Mesenchymal stem cell (in vitro differentiated cells and primary cell): Measurements from ENCODE around the gene DHRS13.
"Not testable (repeated sequence)": the region's sequence is repeated elsewhere in the genome, so short reads cannot be mapped to it uniquely, and the experiment has no call there.

Source experiments
- DNase-seq: peaks from one replicate; pipeline ENCODE4 v3.0.0-alpha.2; 2013
- H2AFZ ChIP-seq: one replicate; pipeline ENCODE4 v1.6.1; 2013; ENCODE audit warnings: low read depth, mild to moderate bottlenecking, control low read depth, inconsistent platforms, low read length, moderate library complexity
- H2AK5ac ChIP-seq: 2 replicates; pipeline ENCODE4 v1.6.1; 2013; ENCODE audit warnings: low read length, moderate library complexity, mild to moderate bottlenecking, inconsistent platforms; ENCODE audit not compliant: severe bottlenecking
- H2BK120ac ChIP-seq: one replicate; pipeline ENCODE4 v1.6.1; 2013; ENCODE audit warnings: low read depth, mild to moderate bottlenecking, inconsistent platforms, low read length, moderate library complexity
- H2BK12ac ChIP-seq, 2 experiments: one replicate each; pipeline ENCODE4 v1.6.1; 2013; ENCODE audit warnings: inconsistent platforms in 2 of 2, low read length in 2 of 2, mild to moderate bottlenecking in 2 of 2, moderate library complexity in 2 of 2, control low read depth in 1 of 2
- H2BK15ac ChIP-seq: one replicate; pipeline ENCODE4 v1.6.1; 2013; ENCODE audit warnings: mild to moderate bottlenecking, low read depth, inconsistent platforms; ENCODE audit not compliant: poor library complexity, severe bottlenecking
- H2BK5ac ChIP-seq: 2 replicates; pipeline ENCODE4 v1.6.1; 2013; ENCODE audit warnings: low read depth, mild to moderate bottlenecking, low read length, control low read depth, inconsistent platforms; ENCODE audit not compliant: poor library complexity, severe bottlenecking
- H3K14ac ChIP-seq, 2 experiments: one replicate each; pipeline ENCODE4 v1.6.1; 2013; ENCODE audit warnings: inconsistent platforms in 2 of 2, low read length in 2 of 2, control low read depth in 1 of 2, mild to moderate bottlenecking in 1 of 2, moderate library complexity in 1 of 2
- H3K18ac ChIP-seq, 2 experiments: one replicate each; pipeline ENCODE4 v1.6.1; 2013; ENCODE audit warnings: inconsistent platforms in 2 of 2, low read length in 2 of 2, control low read depth in 1 of 2, low read depth in 1 of 2, mild to moderate bottlenecking in 1 of 2
- H3K23ac ChIP-seq, 2 experiments: one replicate each; pipeline ENCODE4 v1.6.1; 2013; ENCODE audit warnings: inconsistent platforms in 2 of 2, low read length in 2 of 2, mild to moderate bottlenecking in 2 of 2, moderate library complexity in 2 of 2, control low read depth in 1 of 2
- H3K27ac ChIP-seq: 2 replicates; pipeline ENCODE4 v1.5.1; 2013; ENCODE audit warnings: mild to moderate bottlenecking, moderate library complexity, low read length, control low read depth, inconsistent platforms; ENCODE audit not compliant: poor library complexity, severe bottlenecking
- H3K27me3 ChIP-seq, 2 experiments: 2 replicates each; pipeline versions ENCODE4 v1.6.1 to v1.7.0; 2013; ENCODE audit warnings: low read length in 2 of 2, mild to moderate bottlenecking in 2 of 2, moderate library complexity in 2 of 2, control low read depth in 1 of 2, inconsistent platforms in 1 of 2; ENCODE audit not compliant: control insufficient read depth in 1 of 2, insufficient read depth in 1 of 2
- H3K36me3 ChIP-seq, 2 experiments: 2 replicates each; pipeline versions ENCODE4 v1.6.1 to v1.7.0; 2013; ENCODE audit warnings: low read length in 2 of 2, control low read depth in 1 of 2, inconsistent platforms in 1 of 2, low read depth in 1 of 2, mild to moderate bottlenecking in 1 of 2; ENCODE audit not compliant: insufficient read depth in 2 of 2, control insufficient read depth in 1 of 2
- H3K4ac ChIP-seq, 2 experiments: one replicate each; pipeline ENCODE4 v1.6.1; 2013; ENCODE audit warnings: inconsistent platforms in 2 of 2, low read length in 2 of 2, mild to moderate bottlenecking in 2 of 2, moderate library complexity in 2 of 2, control low read depth in 1 of 2, low read depth in 1 of 2
- H3K4me1 ChIP-seq: 2 replicates; pipeline ENCODE4 v1.6.1; 2013; ENCODE audit warnings: low read depth, low read length, control low read depth; ENCODE audit not compliant: control insufficient read depth, insufficient read depth
- H3K4me2 ChIP-seq: 2 replicates; pipeline ENCODE4 v1.6.1; 2013; ENCODE audit warnings: low read length, mild to moderate bottlenecking, inconsistent platforms; ENCODE audit not compliant: poor library complexity, severe bottlenecking
- H3K4me3 ChIP-seq, 2 experiments: 2 replicates each; pipeline versions ENCODE4 v1.5.1 to v1.7.0; 2013; ENCODE audit warnings: low read length in 2 of 2, mild to moderate bottlenecking in 2 of 2, control low read depth in 1 of 2, low read depth in 1 of 2; ENCODE audit not compliant: insufficient read depth in 1 of 2
- H3K79me1 ChIP-seq: replicated peaks from 2 replicates; pipeline ENCODE4 v1.6.1; 2013; ENCODE audit warnings: mild to moderate bottlenecking, control low read depth, low read length, inconsistent platforms; ENCODE audit not compliant: poor library complexity, severe bottlenecking
- H3K9ac ChIP-seq: 2 replicates; pipeline ENCODE4 v1.7.0; 2013; ENCODE audit warnings: mild to moderate bottlenecking, low read length, moderate library complexity
- H3K9me3 ChIP-seq: 2 replicates; pipeline ENCODE4 v1.7.0; 2013; ENCODE audit warnings: mild to moderate bottlenecking, low read length; ENCODE audit not compliant: control insufficient read depth
- H4K8ac ChIP-seq: one replicate; pipeline ENCODE4 v1.6.1; 2013; ENCODE audit warnings: inconsistent platforms, mild to moderate bottlenecking, low read length, moderate library complexity
- H4K91ac ChIP-seq: one replicate; pipeline ENCODE4 v1.6.1; 2013; ENCODE audit warnings: mild to moderate bottlenecking, low read length, inconsistent platforms
- WGBS: methylation state at CpG from one replicate; pipeline ENCODE4 v1.1.7; 2013; ENCODE audit warnings: mixed read lengths; 5-methylcytosine and 5-hydroxymethylcytosine counted together

Gene DHRS13

DNA sequence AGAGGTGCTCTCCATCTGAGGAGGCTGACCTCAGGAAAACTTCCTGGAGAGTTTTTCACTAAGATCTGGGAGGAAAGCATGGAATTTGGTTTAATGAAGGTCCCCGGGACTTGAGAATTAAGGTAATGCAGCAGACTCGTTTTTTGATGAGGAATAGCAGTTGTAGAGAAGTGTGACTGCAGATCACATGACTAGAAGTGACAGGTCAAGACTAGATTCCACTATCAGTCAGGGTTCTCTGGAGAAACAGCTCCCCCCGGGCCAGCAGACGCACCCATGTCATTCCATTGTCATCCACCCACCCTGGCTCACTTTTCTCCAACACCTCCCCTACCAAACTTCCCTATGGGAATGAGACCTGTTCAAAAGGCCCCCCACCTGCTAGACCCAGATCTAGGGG is 1.9 kb upstream of the DHRS13 start:
- Histone ChIP-seq H2BK120ac (no peak overlapping the region), H2AK5ac (no peak overlapping the region), H4K91ac (no peak overlapping the region), H3K4me3 (no peak overlapping the region), H2BK15ac (no peak overlapping the region), H4K8ac (no peak overlapping the region), H3K18ac (no peak overlapping the region), H3K14ac (no peak overlapping the region), H3K9me3 (no peaks in the 10 kb centered on the region), H3K36me3 (peaks cover 44 to 53% of the 10 kb centered on the region in 2 experiments), H3K9ac (no peak overlapping the region), H3K27ac (no peak overlapping the region), H3K79me1 (peaks cover 21% of the 10 kb centered on the region), H3K4ac (no peak overlapping the region), H3K27me3 (no peaks in the 10 kb centered on the region), H3K23ac (no peak overlapping the region), H2BK12ac (no peak overlapping the region), H2BK5ac (no peak overlapping the region), H2AFZ (no peak overlapping the region), H3K4me1 (peaks cover 14% of the 10 kb centered on the region), H3K4me2 (no peak overlapping the region)
- 97% methylated on average over 3 of the region's 4 CpGs for WGBS
- DNase-seq: no peak

DNA sequence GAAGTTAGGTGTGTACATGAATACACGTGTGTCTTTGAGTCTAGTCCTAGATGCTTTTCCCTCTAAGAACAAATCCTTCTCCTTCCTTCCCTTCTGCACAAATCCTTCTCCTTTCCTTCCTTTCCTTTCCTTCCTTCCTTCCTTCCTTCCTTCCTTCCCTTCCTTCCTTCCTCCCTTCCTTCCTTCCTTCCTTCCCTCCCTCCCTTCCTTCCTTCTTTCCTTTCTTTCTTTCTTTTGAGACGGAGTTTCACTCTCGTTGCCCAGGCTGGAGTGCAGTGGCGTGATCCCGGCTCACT is 615 bp upstream of the DHRS13 start:
- Histone ChIP-seq H3K36me3 (peaks cover 35 to 44% of the 10 kb centered on the region in 2 experiments), H3K4me3 (peak overlapping the region in 1 of 2 experiments; percentile 86), H3K4me1 (peaks cover 15% of the 10 kb centered on the region), H3K79me1 (peaks cover 22% of the 10 kb centered on the region)
- H3K4ac ChIP-seq, H3K9ac ChIP-seq, DNase-seq, H3K23ac ChIP-seq, H3K27ac ChIP-seq, H2BK120ac ChIP-seq, H2BK5ac ChIP-seq, H3K14ac ChIP-seq, H2BK15ac ChIP-seq, H3K18ac ChIP-seq, H3K9me3 ChIP-seq, H4K91ac ChIP-seq, H2AK5ac ChIP-seq, H4K8ac ChIP-seq, H3K27me3 ChIP-seq, H2AFZ ChIP-seq, H3K4me2 ChIP-seq, H2BK12ac ChIP-seq: not testable (repeated sequence)
- 91% methylated on average over 5 of the region's 5 CpGs for WGBS

DNA sequence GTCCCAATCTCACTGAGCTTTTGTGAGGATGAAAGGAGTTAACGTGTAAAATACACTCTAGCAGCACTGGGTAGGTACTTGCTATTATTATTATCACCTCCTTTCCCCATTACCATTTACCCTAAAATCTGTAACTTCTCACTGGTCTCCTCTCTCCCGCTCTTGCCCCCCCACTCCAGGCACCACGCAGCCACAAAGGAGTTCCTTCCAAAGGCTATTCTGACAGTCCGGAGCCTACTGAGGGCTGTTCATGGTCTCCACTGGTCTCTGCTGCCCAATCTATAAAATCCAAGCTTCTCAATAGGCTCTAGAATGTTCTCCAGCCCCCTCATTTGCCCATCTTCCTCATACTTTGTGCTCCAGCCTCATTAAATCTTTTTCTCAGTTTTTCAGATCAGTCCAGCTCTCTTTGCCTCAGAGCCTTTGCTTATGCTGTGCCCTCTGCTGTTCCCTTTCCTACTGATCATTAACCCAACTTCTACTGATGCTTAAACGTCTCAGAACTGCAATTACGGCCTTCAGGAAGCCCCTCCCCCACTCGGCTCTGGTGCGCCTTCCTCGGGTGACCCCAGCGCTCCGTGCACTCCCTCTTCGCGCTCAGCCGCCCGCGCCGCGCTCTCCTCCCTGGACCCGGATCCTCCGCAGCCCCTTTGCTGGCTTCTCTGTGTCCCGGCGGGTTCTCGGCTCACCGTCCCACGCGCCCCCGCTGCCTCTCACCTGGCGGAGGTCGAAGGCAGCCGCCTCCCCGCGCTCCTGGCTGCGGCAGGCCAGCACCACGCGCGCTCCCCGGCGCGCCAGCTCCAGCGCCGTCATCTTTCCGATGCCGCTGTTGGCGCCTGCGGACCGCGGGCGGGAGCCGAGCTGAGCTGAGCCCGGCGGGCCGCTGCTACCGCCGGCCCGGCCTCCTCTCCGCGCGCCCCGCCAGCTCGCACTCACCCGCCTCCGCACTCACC is 737 bp downstream of the DHRS13 start:
- no peak overlapping the region for H3K4ac ChIP-seq
- no peak overlapping the region for H4K8ac ChIP-seq
- peak overlapping the region; percentile 58 to 71 for H3K18ac ChIP-seq
- WGBS: 4% methylated on average over 56 of the region's 62 CpGs
- H3K9ac ChIP-seq: peak overlapping the region; percentile 83
- H2AK5ac ChIP-seq: no peak overlapping the region
- no peak overlapping the region for H3K14ac ChIP-seq
- H2BK5ac ChIP-seq: no peak overlapping the region
- H3K4me2 ChIP-seq: peak overlapping the region; percentile 95
- H3K4me3 ChIP-seq: peak overlapping the region; percentile 70 to 86
- DNase-seq: peak; percentile 57
- no peaks in the 10 kb centered on the region for H3K9me3 ChIP-seq
- H3K27me3 ChIP-seq: no peaks in the 10 kb centered on the region
- peaks cover 23 to 34% of the 10 kb centered on the region in 2 experiments for H3K36me3 ChIP-seq
- H3K23ac ChIP-seq: peak overlapping the region in 1 of 2 experiments; percentile 42
- no peak overlapping the region for H2BK120ac ChIP-seq
- H2BK15ac ChIP-seq: peak overlapping the region; percentile 23
- H4K91ac ChIP-seq: no peak overlapping the region
- H2AFZ ChIP-seq: peak overlapping the region; percentile 89
- H2BK12ac ChIP-seq: peak overlapping the region in 1 of 2 experiments; percentile 80
- H3K79me1 ChIP-seq: peaks cover 18% of the 10 kb centered on the region
- peaks cover 21% of the 10 kb centered on the region for H3K4me1 ChIP-seq
- H3K27ac ChIP-seq: no peak overlapping the region

GRCh38 chr17:28900986-28901726 is 1.7 kb downstream of the DHRS13 start:
- peak overlapping the region; percentile 43 for H4K91ac ChIP-seq
- H2BK120ac ChIP-seq: no peak overlapping the region
- no peak overlapping the region for H3K4me2 ChIP-seq
- H3K4ac ChIP-seq: no peak overlapping the region
- H3K4me3 ChIP-seq: peak overlapping the region in 1 of 2 experiments; percentile 86
- H3K14ac ChIP-seq: no peak overlapping the region
- peaks cover 13 to 24% of the 10 kb centered on the region in 2 experiments for H3K36me3 ChIP-seq
- peaks cover 22% of the 10 kb centered on the region for H3K4me1 ChIP-seq
- H3K23ac ChIP-seq: no peak overlapping the region
- no peak overlapping the region for H3K27ac ChIP-seq
- no peak overlapping the region for H2BK12ac ChIP-seq
- peak overlapping the region; percentile 83 for H3K9ac ChIP-seq
- no peaks in the 10 kb centered on the region for H3K27me3 ChIP-seq
- peaks cover 10% of the 10 kb centered on the region for H3K79me1 ChIP-seq
- no peak overlapping the region for H2AFZ ChIP-seq
- no peaks in the 10 kb centered on the region for H3K9me3 ChIP-seq
- DNase-seq: no peak
- 95% methylated on average over 24 of the region's 24 CpGs for WGBS
- H3K18ac ChIP-seq: no peak overlapping the region
- H2BK15ac ChIP-seq: no peak overlapping the region
- no peak overlapping the region for H4K8ac ChIP-seq
- H2AK5ac ChIP-seq: no peak overlapping the region
- no peak overlapping the region for H2BK5ac ChIP-seq
